ENCODE results near the gene SZT2. TPM values are rescaled to one million over a fixed set of nuclear protein-coding genes. Genes with fewer than 3 reads are reported as not detected.
"Not testable (repeated sequence)": the region's sequence is repeated elsewhere in the genome, so short reads cannot be mapped to it uniquely, and the experiment has no call there.

Gene SZT2
- total and polyA plus RNA-seq, 2 donors = 8.8 to 19.9 TPM

DNA sequence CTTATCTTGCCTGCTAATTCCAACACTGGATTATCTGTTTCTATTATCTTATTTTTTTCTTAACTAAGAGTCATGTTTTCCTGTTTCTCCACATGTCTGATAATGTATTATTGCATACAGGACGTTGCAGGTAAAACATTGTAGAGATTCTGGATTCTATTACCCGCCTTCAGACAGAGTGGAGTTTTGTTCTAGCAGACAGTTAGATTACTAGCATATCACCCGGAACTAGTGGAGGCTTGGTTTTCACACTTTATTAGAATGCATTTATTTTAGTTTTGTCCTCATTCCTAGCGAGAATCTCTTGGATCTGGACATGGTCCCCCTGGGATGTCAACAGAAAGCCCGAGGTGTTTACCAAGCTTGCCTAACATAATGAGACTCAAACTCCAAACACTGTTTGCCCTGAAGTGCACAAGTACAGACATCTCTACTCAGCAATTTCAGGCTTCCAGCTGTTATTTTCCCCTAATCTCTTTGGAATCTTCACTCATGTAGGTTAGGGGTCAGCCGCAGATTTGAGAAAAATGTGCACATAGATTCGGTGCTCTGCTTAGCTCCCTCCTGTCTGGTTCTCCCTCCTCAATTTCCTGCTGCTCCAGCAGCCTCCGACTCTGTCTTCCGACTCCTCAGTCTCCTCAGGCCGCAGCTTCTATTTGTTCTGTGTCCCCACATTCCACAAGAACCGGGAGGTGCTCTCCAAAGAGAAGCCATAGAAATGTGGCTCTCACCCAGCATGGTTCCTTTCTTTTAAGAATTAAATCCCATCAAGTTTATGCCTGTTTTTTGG is 104.2 kb downstream of the SZT2 start:
- 76% methylated on average over 11 of the region's 11 CpGs for WGBS
- H3K27me3 ChIP-seq (ENCODE audit: control insufficient read depth in 2 of 2, insufficient read depth in 1 of 2, low read length in 1 of 2) = peaks cover 0 to 4% of the 10 kb centered on the region in 2 donors
- H3K27ac ChIP-seq (ENCODE audit: low read depth in 1 of 2, low read length in 1 of 2) = no peak overlapping the region
- no peaks in the 10 kb centered on the region for H3K9me3 ChIP-seq (ENCODE audit: control insufficient read depth in 2 of 2, insufficient read depth in 1 of 2, low read length in 1 of 2)
- H3K4me1 ChIP-seq (ENCODE audit: control insufficient read depth in 2 of 2, insufficient read depth in 2 of 2, low read length in 2 of 2) = no peaks in the 10 kb centered on the region
- no peak for DNase-seq (ENCODE audit: low read depth in 6 of 9, low spot score in 9 of 9)
- H3K4me3 ChIP-seq (ENCODE audit: low read length in 2 of 2) = no peak overlapping the region
- no peaks in the 10 kb centered on the region for H3K36me3 ChIP-seq (ENCODE audit: control insufficient read depth in 2 of 2, insufficient read depth in 2 of 2, low read length in 1 of 2)

DNA sequence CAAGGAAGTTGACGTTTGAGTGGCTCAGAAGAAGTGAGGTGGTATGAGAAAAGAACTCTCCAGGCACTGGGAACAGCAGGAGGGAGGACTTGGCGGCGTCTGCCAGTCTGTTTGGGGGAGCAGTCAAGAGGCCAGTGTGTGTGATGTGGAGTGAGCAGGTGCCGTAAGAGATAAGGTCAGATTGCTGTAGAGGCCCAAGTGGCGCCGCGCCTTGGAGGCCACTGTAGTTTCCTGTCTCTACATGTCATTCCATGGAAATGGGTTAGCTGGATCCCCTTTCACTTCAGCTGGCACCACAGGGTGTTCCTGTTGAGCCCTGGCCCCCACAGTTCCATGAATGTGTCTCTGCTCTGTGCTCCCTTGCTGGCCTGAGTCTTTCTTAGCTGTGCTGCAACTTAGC is 105.5 kb downstream of the SZT2 start:
- no peaks in the 10 kb centered on the region for H3K36me3 ChIP-seq (ENCODE audit: control insufficient read depth in 2 of 2, insufficient read depth in 2 of 2, low read length in 1 of 2)
- no peak overlapping the region for H3K27ac ChIP-seq (ENCODE audit: low read depth in 1 of 2, low read length in 1 of 2)
- 96% methylated on average over 7 of the region's 7 CpGs for WGBS
- H3K9me3 ChIP-seq (ENCODE audit: control insufficient read depth in 2 of 2, insufficient read depth in 1 of 2, low read length in 1 of 2) = no peaks in the 10 kb centered on the region
- no peak for DNase-seq (ENCODE audit: low read depth in 6 of 9, low spot score in 9 of 9)
- peaks cover 0 to 6% of the 10 kb centered on the region in 2 donors for H3K27me3 ChIP-seq (ENCODE audit: control insufficient read depth in 2 of 2, insufficient read depth in 1 of 2, low read length in 1 of 2)
- H3K4me3 ChIP-seq (ENCODE audit: low read length in 2 of 2) = no peak overlapping the region
- no peaks in the 10 kb centered on the region for H3K4me1 ChIP-seq (ENCODE audit: control insufficient read depth in 2 of 2, insufficient read depth in 2 of 2, low read length in 2 of 2)

DNA sequence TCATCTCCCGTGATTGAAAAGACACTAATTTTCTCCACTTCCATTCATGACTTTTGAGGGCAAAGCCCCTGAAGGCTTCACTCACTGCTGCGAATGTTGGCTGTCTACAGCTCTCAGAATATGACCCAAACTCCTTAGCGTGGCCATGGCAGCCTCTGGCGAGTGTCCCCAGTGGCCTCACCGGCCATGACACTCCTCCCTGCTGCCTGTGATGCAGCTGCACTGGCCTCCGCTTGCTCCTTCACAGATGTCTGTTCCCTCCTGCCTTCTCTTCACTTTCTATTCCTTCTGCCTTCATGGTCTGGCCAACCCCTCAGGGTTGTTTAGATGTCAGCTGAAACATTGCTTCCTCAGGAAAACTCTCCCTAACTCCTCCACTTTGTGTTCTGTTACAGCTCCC is 110.2 kb downstream of the SZT2 start:
- Histone ChIP-seq H3K4me1 (ENCODE audit: control insufficient read depth in 2 of 2, insufficient read depth in 2 of 2, low read length in 2 of 2) (no peaks in the 10 kb centered on the region), H3K27me3 (ENCODE audit: control insufficient read depth in 2 of 2, insufficient read depth in 1 of 2, low read length in 1 of 2) (peaks cover 0 to 6% of the 10 kb centered on the region in 2 donors), H3K4me3 (ENCODE audit: low read length in 2 of 2) (no peak overlapping the region), H3K36me3 (ENCODE audit: control insufficient read depth in 2 of 2, insufficient read depth in 2 of 2, low read length in 1 of 2) (no peaks in the 10 kb centered on the region), H3K27ac (ENCODE audit: low read depth in 1 of 2, low read length in 1 of 2) (no peak overlapping the region), H3K9me3 (ENCODE audit: control insufficient read depth in 2 of 2, insufficient read depth in 1 of 2, low read length in 1 of 2) (no peaks in the 10 kb centered on the region)
- no peak for DNase-seq (ENCODE audit: low read depth in 6 of 9, low spot score in 9 of 9)
- WGBS = 91% methylated on average over 6 of the region's 6 CpGs

DNA sequence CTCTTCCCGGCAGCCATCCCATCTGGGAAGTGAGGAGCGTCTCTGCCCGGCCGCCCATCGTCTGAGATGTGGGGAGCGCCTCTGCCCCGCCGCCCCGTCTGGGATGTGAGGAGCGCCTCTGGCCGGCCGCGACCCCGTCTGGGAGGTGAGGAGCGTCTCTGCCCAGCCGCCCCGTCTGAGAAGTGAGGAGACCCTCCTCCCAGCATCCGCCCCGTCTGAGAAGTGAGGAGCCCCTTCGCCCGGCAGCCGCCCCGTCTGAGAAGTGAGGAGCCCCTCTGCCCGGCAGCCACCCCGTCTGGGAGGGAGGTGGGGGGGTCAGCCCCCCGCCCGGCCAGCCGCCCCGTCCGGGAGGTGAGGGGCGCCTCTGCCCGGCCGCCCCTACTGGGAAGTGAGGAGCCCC is 112.1 kb downstream of the SZT2 start:
- not testable (repeated sequence) for H3K4me3 ChIP-seq (ENCODE audit: low read length in 2 of 2); H3K27me3 ChIP-seq (ENCODE audit: control insufficient read depth in 2 of 2, insufficient read depth in 1 of 2, low read length in 1 of 2); H3K4me1 ChIP-seq (ENCODE audit: control insufficient read depth in 2 of 2, insufficient read depth in 2 of 2, low read length in 2 of 2); DNase-seq (ENCODE audit: low read depth in 6 of 9, low spot score in 9 of 9); H3K27ac ChIP-seq (ENCODE audit: low read depth in 1 of 2, low read length in 1 of 2); H3K9me3 ChIP-seq (ENCODE audit: control insufficient read depth in 2 of 2, insufficient read depth in 1 of 2, low read length in 1 of 2); H3K36me3 ChIP-seq (ENCODE audit: control insufficient read depth in 2 of 2, insufficient read depth in 2 of 2, low read length in 1 of 2)
- 98% methylated on average over 16 of the region's 33 CpGs for WGBS

DNA sequence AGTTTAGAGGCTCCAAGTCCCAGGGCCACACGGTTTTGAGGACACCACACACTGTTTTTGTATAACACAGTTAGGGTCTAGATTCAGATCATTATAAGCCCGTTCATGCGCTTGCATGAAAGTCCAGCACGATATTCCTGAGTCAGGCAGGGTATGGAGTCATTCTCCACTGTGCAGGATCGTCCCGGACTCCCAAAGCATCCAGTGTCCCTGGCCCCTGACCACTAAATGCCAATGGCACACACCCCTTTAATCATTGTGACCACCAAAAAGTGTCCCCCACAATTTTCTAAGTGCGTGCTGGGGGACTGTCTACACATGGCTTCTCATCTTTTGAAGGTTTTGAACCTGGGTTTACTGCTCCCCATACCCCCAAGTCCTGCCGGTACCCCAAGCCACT is 113.8 kb downstream of the SZT2 start:
- Histone ChIP-seq H3K4me3 (ENCODE audit: low read length in 2 of 2) (no peak overlapping the region), H3K27ac (ENCODE audit: low read depth in 1 of 2, low read length in 1 of 2) (no peak overlapping the region), H3K4me1 (ENCODE audit: control insufficient read depth in 2 of 2, insufficient read depth in 2 of 2, low read length in 2 of 2) (no peaks in the 10 kb centered on the region), H3K27me3 (ENCODE audit: control insufficient read depth in 2 of 2, insufficient read depth in 1 of 2, low read length in 1 of 2) (peaks cover 0 to 3% of the 10 kb centered on the region in 2 donors), H3K36me3 (ENCODE audit: control insufficient read depth in 2 of 2, insufficient read depth in 2 of 2, low read length in 1 of 2) (no peaks in the 10 kb centered on the region), H3K9me3 (ENCODE audit: control insufficient read depth in 2 of 2, insufficient read depth in 1 of 2, low read length in 1 of 2) (no peaks in the 10 kb centered on the region)
- 97% methylated on average over 8 of the region's 8 CpGs for WGBS
- DNase-seq (ENCODE audit: low read depth in 6 of 9, low spot score in 9 of 9) = no peak

Other genes starting within 250 kb of the SZT2 start
- gene EBNA1BP2, start 217.6 kb upstream of the SZT2 start, total RNA-seq = 64.1 TPM
- 41.3 TPM for gene EBNA1BP2, start 217.6 kb upstream of the SZT2 start, polyA plus RNA-seq
- 0.42 TPM for gene CFAP57, start 217.6 kb upstream of the SZT2 start, total RNA-seq
- gene CFAP57, start 217.6 kb upstream of the SZT2 start, polyA plus RNA-seq = 0.16 TPM
- gene TMEM125, start 119.9 kb upstream of the SZT2 start, total RNA-seq = 0.42 TPM
- 2.4 TPM for gene TMEM125, start 119.9 kb upstream of the SZT2 start, polyA plus RNA-seq
- 0.66 TPM for gene C1orf210, start 104.3 kb upstream of the SZT2 start, total RNA-seq
- 3.1 TPM for gene C1orf210, start 104.3 kb upstream of the SZT2 start, polyA plus RNA-seq
- 4.8 TPM for gene TIE1, start 88.9 kb upstream of the SZT2 start, total RNA-seq
- 8.3 TPM for gene TIE1, start 88.9 kb upstream of the SZT2 start, polyA plus RNA-seq
- 0.05 TPM for gene MPL, start 52.1 kb upstream of the SZT2 start, total RNA-seq
- gene MPL, start 52.1 kb upstream of the SZT2 start, polyA plus RNA-seq = 0.02 TPM
- 68.1 TPM for gene CDC20, start 30.9 kb upstream of the SZT2 start, total RNA-seq
- gene CDC20, start 30.9 kb upstream of the SZT2 start, polyA plus RNA-seq = 14.1 TPM
- gene ELOVL1, start 21.9 kb upstream of the SZT2 start, total RNA-seq = 26.1 TPM
- gene ELOVL1, start 21.9 kb upstream of the SZT2 start, polyA plus RNA-seq = 44.8 TPM
- 25.2 TPM for gene MED8, start 99 bp upstream of the SZT2 start, total RNA-seq
- 32.3 TPM for gene MED8, start 99 bp upstream of the SZT2 start, polyA plus RNA-seq
- 10.8 TPM for gene HYI, start 64.0 kb downstream of the SZT2 start, total RNA-seq
- gene HYI, start 64.0 kb downstream of the SZT2 start, polyA plus RNA-seq = 23.0 TPM
- 26.0 TPM for gene PTPRF, start 141.0 kb downstream of the SZT2 start, total RNA-seq
- gene PTPRF, start 141.0 kb downstream of the SZT2 start, polyA plus RNA-seq = 40.6 TPM